ENCODE data around the gene GALNT7. TPM values are rescaled to one million over a fixed set of nuclear protein-coding genes. Genes with fewer than 3 reads are reported as not detected.
A peak's percentile ranks its signal among the peaks of the same experiment; 100 is the strongest.

GALNT7 gene
- total RNA-seq, 1 donor from 2014 or later = 31.1 TPM

- H3K4me3 ChIP-seq (ENCODE audit: low read depth, low read length) = no peak overlapping the region
- no peak for TF ChIP-seq CTCF (conservative IDR thresholded peaks at IDR 0.05; ENCODE audit: low read depth, low read length)
- no peak for DNase-seq (ENCODE audit: low read depth)
Observed at GRCh38 chr4:173130687-173131086, 37.9 kb upstream of the GALNT7 start.

- no peak for DNase-seq (ENCODE audit: low read depth)
- no peak for TF ChIP-seq CTCF (conservative IDR thresholded peaks at IDR 0.05; ENCODE audit: low read depth, low read length)
- no peak overlapping the region for H3K4me3 ChIP-seq (ENCODE audit: low read depth, low read length)
Observed at GRCh38 chr4:173134426-173134825, 34.2 kb upstream of the GALNT7 start.

GRCh38 chr4:173135241-173135847 lies 33.3 kb upstream of the GALNT7 start:
- TF ChIP-seq CTCF (conservative IDR thresholded peaks at IDR 0.05; ENCODE audit: low read depth, low read length) = no peak
- no peak for DNase-seq (ENCODE audit: low read depth)
- no peak overlapping the region for H3K4me3 ChIP-seq (ENCODE audit: low read depth, low read length)

GRCh38 chr4:173138624-173139023 lies 30.0 kb upstream of the GALNT7 start:
- TF ChIP-seq CTCF (conservative IDR thresholded peaks at IDR 0.05; ENCODE audit: low read depth, low read length) = no peak
- DNase-seq (ENCODE audit: low read depth) = no peak

GRCh38 chr4:173139561-173139960 lies 29.1 kb upstream of the GALNT7 start:
- no peak overlapping the region for H3K4me3 ChIP-seq (ENCODE audit: low read depth, low read length)
- DNase-seq (ENCODE audit: low read depth) = no peak
- no peak for TF ChIP-seq CTCF (conservative IDR thresholded peaks at IDR 0.05; ENCODE audit: low read depth, low read length)

More at GRCh38 chr4:173138624-173139023, 30.0 kb upstream of the GALNT7 start:
- no peak overlapping the region for H3K4me3 ChIP-seq (ENCODE audit: low read depth, low read length)

GRCh38 chr4:173145131-173145530 lies 23.5 kb upstream of the GALNT7 start:
- no peak for TF ChIP-seq CTCF (conservative IDR thresholded peaks at IDR 0.05; ENCODE audit: low read depth, low read length)
- H3K4me3 ChIP-seq (ENCODE audit: low read depth, low read length) = no peak overlapping the region
- no peak for DNase-seq (ENCODE audit: low read depth)

- H3K4me3 ChIP-seq (ENCODE audit: low read depth, low read length) = no peak overlapping the region
- TF ChIP-seq CTCF (conservative IDR thresholded peaks at IDR 0.05; ENCODE audit: low read depth, low read length) = no peak
- peak; percentile 49 for DNase-seq (ENCODE audit: low read depth)
Observed at GRCh38 chr4:173146456-173146855, 22.2 kb upstream of the GALNT7 start.

Data from epithelial cell of proximal tubule (primary cell).